ENCODE data around the gene HPX. TPM values are rescaled to one million over a fixed set of nuclear protein-coding genes. Genes with fewer than 3 reads are reported as not detected.

Gene HPX
- total RNA-seq, 1 experiment from 2014 or later: 1.2 TPM

GRCh38 chr11:6455070-6455469, 14.3 kb upstream of the HPX start:
- Histone ChIP-seq H3K27ac (ENCODE audit: insufficient read length, low read depth, low read length) (no peak overlapping the region), H2BK20ac (ENCODE audit: low read depth, low read length, poor library complexity, severe bottlenecking) (no peak overlapping the region), H3K4me1 (ENCODE audit: insufficient read depth, low read length) (no peaks in the 10 kb centered on the region), H3K27me3 (ENCODE audit: insufficient read depth, low read length) (no peaks in the 10 kb centered on the region), H3K23me2 (ENCODE audit: insufficient read length, low read depth, low read length, poor library complexity, severe bottlenecking) (no peaks in the 10 kb centered on the region), H4K91ac (ENCODE audit: insufficient read length, low read depth, low read length) (no peak overlapping the region), H2AFZ (ENCODE audit: low read length) (no peak overlapping the region), H3K9me3 (ENCODE audit: control insufficient read depth, low read depth, low read length) (no peaks in the 10 kb centered on the region), H3K23ac (ENCODE audit: insufficient read length, low read depth, low read length) (no peak overlapping the region), H3K14ac (ENCODE audit: insufficient read depth, low read length) (no peak overlapping the region), H4K5ac (ENCODE audit: insufficient read length, low read depth, low read length) (no peak overlapping the region), H2BK120ac (ENCODE audit: low read depth, low read length, poor library complexity, severe bottlenecking) (no peak overlapping the region), H3K56ac (ENCODE audit: insufficient read length, low read depth, low read length) (no peak overlapping the region), H2BK15ac (ENCODE audit: low read depth, low read length) (no peak overlapping the region), H3T11ph (ENCODE audit: low read length) (no peak overlapping the region), H3K4me2 (ENCODE audit: insufficient read depth, insufficient read length, low read length) (no peak overlapping the region), H3K79me2 (ENCODE audit: insufficient read depth, low read length) (no peaks in the 10 kb centered on the region), H3K18ac (ENCODE audit: insufficient read length, low read depth, low read length) (no peak overlapping the region), H2BK12ac (ENCODE audit: insufficient read length, low read depth, low read length) (no peak overlapping the region), H2AK5ac (ENCODE audit: insufficient read length, low read length) (no peak overlapping the region), H4K20me1 (ENCODE audit: control insufficient read depth, insufficient read depth, insufficient read length) (no peaks in the 10 kb centered on the region), H3K9ac (ENCODE audit: extremely low read depth, insufficient read length, low read length) (no peak overlapping the region), H3K79me1 (ENCODE audit: insufficient read depth, low read depth, low read length, poor library complexity, severe bottlenecking) (no peaks in the 10 kb centered on the region), H4K8ac (replicated peaks; ENCODE audit: insufficient read length, low read depth, low read length) (no peak overlapping the region), H2BK5ac (ENCODE audit: insufficient read length, low read length) (no peak overlapping the region), H3K4ac (ENCODE audit: low read depth, low read length) (no peak overlapping the region)
- Mint-ChIP-seq H3K36me3 (ENCODE audit: insufficient read depth in 1 of 3, low read depth in 3 of 3) (peaks cover 0 to 21% (median 6%) of the 10 kb centered on the region in 3 experiments; a peak in 3 of 7 replicates), H3K4me1 (no peaks in the 10 kb centered on the region), H3K27me3 (ENCODE audit: low read depth) (no peaks in the 10 kb centered on the region), H3K4me3 (no peak overlapping the region), H3K27ac (no peak overlapping the region), H3K9me3 (no peaks in the 10 kb centered on the region)
- no peak for DNase-seq
- WGBS (ENCODE audit: extremely low coverage, insufficient read length, low lambda C conversion rate): no CpG with 5 or more reads among the region's 2 CpGs
- no peak for TF ChIP-seq CTCF (conservative IDR thresholded peaks at IDR 0.05)
